Epithelial cell of esophagus (primary cell): ENCODE results near the gene SPTBN4.

Experiments used
- DNase-seq: peaks from one replicate; pipeline ENCODE4 v3.0.0; 2010; ENCODE audit warnings: low read depth
- H3K4me3 ChIP-seq: 2 replicates; pipeline ENCODE4 v1.5.1; 2011; ENCODE audit warnings: mild to moderate bottlenecking, low read length, control low read depth
- TF ChIP-seq, protein P1 (sequence below): IDR thresholded peaks from 2 replicates; pipeline ENCODE4 v1.5.1; 2011; ENCODE audit warnings: low read depth, mild to moderate bottlenecking, low read length, control low read depth, inconsistent platforms; ENCODE audit not compliant: insufficient read depth; ENCODE audit errors: missing control alignments

Gene SPTBN4

DNA sequence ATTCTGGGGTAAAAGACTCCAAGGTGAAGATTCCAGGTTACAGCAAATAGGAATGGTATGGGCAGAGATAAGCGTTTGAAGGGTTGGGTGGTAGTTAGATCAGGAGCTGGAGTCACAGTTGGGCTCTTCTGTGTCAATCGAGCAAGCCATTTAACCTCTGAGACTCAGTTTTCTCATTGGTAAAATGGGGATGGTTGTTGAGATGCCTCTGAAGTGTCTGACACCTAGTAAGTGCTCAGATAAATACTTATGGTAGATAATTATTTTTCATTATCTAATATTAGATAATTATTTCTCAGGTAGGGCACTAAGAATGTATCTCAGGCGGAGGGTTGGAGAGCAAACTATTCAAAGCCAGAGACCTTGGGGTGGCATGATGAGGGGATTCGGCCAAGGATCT is 142.2 kb downstream of the SPTBN4 start:
- TF ChIP-seq, protein P1, sequence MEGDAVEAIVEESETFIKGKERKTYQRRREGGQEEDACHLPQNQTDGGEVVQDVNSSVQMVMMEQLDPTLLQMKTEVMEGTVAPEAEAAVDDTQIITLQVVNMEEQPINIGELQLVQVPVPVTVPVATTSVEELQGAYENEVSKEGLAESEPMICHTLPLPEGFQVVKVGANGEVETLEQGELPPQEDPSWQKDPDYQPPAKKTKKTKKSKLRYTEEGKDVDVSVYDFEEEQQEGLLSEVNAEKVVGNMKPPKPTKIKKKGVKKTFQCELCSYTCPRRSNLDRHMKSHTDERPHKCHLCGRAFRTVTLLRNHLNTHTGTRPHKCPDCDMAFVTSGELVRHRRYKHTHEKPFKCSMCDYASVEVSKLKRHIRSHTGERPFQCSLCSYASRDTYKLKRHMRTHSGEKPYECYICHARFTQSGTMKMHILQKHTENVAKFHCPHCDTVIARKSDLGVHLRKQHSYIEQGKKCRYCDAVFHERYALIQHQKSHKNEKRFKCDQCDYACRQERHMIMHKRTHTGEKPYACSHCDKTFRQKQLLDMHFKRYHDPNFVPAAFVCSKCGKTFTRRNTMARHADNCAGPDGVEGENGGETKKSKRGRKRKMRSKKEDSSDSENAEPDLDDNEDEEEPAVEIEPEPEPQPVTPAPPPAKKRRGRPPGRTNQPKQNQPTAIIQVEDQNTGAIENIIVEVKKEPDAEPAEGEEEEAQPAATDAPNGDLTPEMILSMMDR, result no peak
- no peak for DNase-seq
- no peak overlapping the region for H3K4me3 ChIP-seq

DNA sequence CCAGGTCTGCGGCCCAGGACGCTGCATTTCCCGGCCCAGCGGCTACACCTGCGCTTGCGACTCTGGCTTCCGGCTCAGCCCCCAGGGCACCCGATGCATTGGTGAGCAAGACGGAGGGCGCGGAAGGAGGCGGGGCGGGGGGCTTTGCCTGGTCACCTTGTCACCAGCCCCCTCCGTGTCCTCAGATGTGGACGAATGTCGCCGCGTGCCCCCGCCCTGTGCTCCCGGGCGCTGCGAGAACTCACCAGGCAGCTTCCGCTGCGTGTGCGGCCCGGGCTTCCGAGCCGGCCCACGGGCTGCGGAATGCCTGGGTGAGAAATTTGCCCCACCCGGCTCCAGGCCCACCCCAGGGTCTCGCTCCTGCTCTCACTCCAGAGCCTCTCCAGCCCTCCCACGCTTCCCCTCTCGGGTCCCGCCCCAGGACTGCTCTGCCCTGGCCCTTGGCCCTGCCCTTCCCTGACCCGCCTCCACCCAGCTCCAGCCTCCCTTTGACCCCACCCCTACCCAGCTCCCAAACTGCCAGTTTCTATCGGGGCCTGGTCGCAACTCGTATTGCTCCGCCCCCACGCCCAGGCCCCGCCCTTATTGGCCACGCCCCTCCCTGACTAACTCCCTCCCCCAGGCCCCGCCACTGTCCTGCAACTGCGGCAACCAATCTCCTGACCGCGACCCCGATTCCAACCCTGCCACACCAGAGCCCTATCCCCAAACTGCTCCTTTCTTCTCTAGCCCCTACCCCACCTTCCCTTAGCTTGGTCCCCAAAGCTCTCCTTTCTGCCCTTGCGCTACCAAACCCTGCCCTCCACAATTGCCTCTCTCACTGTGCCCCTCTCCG is 143.0 kb downstream of the SPTBN4 start:
- H3K4me3 ChIP-seq, result peak overlapping the region; percentile 33
- peak; percentile 85 for DNase-seq
- TF ChIP-seq, protein P1, result no peak

DNA sequence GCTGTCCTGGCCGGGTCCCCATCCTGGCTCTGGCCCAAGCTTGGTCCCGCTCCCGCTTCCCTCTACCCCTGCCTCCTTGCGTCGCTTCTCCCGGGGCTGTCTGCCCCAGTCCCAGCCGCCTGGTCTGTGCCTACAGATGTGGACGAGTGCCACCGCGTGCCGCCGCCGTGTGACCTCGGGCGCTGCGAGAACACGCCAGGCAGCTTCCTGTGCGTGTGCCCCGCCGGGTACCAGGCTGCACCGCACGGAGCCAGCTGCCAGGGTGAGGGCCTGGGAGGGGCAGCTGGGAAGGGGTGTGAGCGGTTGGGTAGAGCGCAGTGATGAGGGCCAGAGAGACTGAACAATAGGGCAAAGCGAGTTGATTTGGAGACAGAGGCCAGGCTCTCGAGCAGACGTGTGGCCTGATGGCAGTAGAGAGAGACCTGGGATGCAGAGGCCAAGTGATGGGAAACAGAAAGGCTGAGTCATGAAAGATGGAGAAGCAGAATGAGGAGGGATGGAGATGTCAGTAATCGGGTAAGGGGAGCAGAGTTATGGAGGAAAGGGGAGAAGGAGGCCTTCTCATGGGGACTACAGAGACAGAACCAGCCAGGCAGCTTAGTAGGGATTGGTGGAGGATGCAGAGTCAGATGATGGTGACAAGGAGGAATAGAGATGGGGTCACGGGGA is 143.7 kb downstream of the SPTBN4 start:
- peak; percentile 41 for DNase-seq
- TF ChIP-seq, protein P1, result no peak
- H3K4me3 ChIP-seq, result peak overlapping the region; percentile 11

DNA sequence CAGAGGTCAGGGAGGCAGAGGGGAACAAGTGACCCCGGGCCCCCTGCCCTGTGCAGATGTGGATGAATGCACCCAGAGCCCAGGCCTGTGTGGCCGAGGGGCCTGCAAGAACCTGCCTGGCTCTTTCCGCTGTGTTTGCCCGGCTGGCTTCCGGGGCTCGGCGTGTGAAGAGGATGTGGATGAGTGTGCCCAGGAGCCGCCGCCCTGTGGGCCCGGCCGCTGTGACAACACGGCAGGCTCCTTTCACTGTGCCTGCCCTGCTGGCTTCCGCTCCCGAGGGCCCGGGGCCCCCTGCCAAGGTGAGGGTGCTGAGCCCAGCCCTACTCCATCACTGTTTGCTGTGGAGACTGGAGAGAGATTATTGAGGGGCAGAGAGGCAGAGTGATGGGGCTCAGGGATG is 144.3 kb downstream of the SPTBN4 start:
- no peak overlapping the region for H3K4me3 ChIP-seq
- TF ChIP-seq, protein P1, result no peak
- peak; percentile 82 for DNase-seq

DNA sequence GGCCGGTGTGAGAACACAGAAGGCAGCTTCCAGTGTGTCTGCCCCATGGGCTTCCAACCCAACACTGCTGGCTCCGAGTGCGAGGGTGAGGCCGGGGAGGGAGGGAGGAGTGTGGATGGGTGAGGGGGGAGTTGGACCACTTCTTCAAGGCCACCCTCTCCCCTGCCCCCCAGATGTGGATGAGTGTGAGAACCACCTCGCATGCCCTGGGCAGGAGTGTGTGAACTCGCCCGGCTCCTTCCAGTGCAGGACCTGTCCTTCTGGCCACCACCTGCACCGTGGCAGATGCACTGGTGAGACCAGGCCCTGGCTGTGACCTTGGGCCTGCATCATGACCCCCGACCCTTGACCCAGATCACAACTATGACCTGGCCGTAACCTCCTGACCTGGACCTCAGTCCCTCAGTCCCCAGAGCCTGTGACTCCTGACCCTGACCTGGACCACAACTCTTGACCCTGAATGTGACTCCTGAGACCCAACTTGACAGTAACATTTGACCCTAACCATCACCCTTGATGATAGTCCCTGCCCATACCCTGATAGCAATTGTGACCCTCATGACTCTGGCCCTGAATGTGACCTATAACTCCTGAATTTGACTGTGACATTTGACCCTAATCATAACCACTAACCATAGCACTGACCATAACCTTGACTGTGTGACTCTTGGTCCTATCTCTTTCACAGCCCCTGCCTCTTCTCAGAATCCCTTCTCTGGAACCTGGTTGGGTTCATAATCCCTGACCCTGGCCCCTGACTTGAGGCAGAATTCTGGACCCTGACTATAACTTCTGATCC is 145.3 kb downstream of the SPTBN4 start:
- TF ChIP-seq, protein P1, result no peak
- no peak overlapping the region for H3K4me3 ChIP-seq
- DNase-seq, result no peak

DNA sequence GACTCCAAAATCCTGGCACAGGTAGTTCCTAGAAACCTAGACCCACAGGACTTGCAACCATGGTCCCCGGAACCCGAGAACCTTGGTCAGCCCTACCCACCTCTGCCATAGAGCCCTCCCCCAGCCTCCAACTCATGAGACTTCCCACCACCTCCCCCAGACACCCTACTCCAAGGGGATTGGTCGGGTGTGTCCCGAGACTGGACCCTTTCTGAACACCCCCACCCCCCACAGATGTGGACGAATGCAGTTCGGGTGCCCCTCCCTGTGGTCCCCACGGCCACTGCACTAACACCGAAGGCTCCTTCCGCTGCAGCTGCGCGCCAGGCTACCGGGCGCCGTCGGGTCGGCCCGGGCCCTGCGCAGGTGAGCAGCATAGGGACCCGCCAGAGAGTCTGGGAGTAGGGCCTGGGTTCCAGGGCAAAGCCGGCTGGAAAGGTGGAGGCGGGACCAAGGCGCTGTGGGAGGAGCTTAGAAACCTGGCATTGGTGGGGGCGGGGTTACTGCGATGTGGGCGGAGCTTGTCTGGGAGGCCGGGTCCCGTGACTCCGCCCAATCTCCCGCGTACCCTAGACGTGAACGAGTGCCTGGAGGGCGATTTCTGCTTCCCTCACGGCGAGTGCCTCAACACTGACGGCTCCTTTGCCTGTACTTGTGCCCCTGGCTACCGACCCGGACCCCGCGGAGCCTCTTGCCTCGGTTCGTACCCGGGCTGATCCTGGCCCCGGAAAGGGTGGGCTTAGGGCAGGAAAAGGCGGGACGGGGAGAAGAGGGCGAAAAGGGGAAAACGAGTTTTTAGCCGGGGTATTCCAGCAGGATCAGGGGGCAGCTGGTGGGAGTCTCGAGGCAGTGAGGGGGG is 146.3 kb downstream of the SPTBN4 start:
- peak; percentile 73 for DNase-seq
- TF ChIP-seq, protein P1, result no peak
- peak overlapping the region; percentile 77 for H3K4me3 ChIP-seq
